Fibroblast of peridontal ligament (primary cell): Measurements from ENCODE around the gene ANKMY2.

Experiments used
- DNase-seq: peaks from one replicate; pipeline ENCODE4 v3.0.0-alpha.2; 2010; ENCODE audit errors: extremely low read depth

ANKMY2 gene

GRCh38 chr7:16579216-16579615 lies 66.3 kb downstream of the ANKMY2 start:
- no peak for DNase-seq

- no peak for DNase-seq
Observed at GRCh38 chr7:16571941-16572340, 73.6 kb downstream of the ANKMY2 start.

- peak; percentile 72 for DNase-seq
Observed at GRCh38 chr7:16564909-16565426, 80.6 kb downstream of the ANKMY2 start.

GRCh38 chr7:16564023-16564380 lies 81.6 kb downstream of the ANKMY2 start:
- no peak for DNase-seq

- peak; percentile 33 for DNase-seq
Observed at GRCh38 chr7:16563281-16564022, 82.1 kb downstream of the ANKMY2 start.

- DNase-seq, result no peak
Observed at GRCh38 chr7:16562456-16563220, 82.9 kb downstream of the ANKMY2 start.

- no peak for DNase-seq
Observed at GRCh38 chr7:16561943-16562342, 83.6 kb downstream of the ANKMY2 start.

- DNase-seq, result no peak
Observed at GRCh38 chr7:16559497-16560179, 85.9 kb downstream of the ANKMY2 start.

- no peak for DNase-seq
Observed at GRCh38 chr7:16558761-16559302, 86.7 kb downstream of the ANKMY2 start.

- DNase-seq, result no peak
Observed at GRCh38 chr7:16556359-16556758, 89.2 kb downstream of the ANKMY2 start.

- DNase-seq, result no peak
Observed at GRCh38 chr7:16554518-16555236, 90.9 kb downstream of the ANKMY2 start.

- DNase-seq, result no peak
Observed at GRCh38 chr7:16550671-16551070, 94.9 kb downstream of the ANKMY2 start.
